Activated B cell treated with CpG ODN at 0.5 μM for 24 hours (primary cell): Measurements from ENCODE around the gene MED15. TPM values are rescaled to one million over a fixed set of nuclear protein-coding genes. Genes with fewer than 3 reads are reported as not detected.
"Not testable (repeated sequence)": the region's sequence is repeated elsewhere in the genome, so short reads cannot be mapped to it uniquely, and the experiment has no call there.

ENCODE experiments used
- ATAC-seq: fragments of 200-7000 bp; cut with Tn5 transposase; one replicate; pipeline ENCODE4 v1.10.0; 2021; ENCODE audit warnings: low read depth, mild to moderate bottlenecking, moderate library complexity
- CTCF ChIA-PET: fragments of 350-600 bp; sonication (Branson Sonifier 250); formaldehyde crosslinking; loops from one replicate; lab custom pipeline; 2021; ENCODE audit warnings: antibody characterized with exemption; lab: Charles Lee
- POLR2A ChIA-PET: fragments of 350-600 bp; sonication (Branson Sonifier 250); formaldehyde crosslinking; loops from one replicate; lab custom pipeline; 2021; ENCODE audit warnings: antibody characterized with exemption; lab: Charles Lee
- DNase-seq: peaks from one replicate; pipeline ENCODE4 v3.0.0; 2022
- H3K27ac Mint-ChIP-seq: one replicate; pipeline ENCODE4 v1.8.0; 2020; ENCODE audit warnings: mixed read lengths
- H3K27me3 Mint-ChIP-seq: one replicate; pipeline ENCODE4 v1.8.0; 2021; ENCODE audit warnings: mixed read lengths
- H3K36me3 Mint-ChIP-seq: one replicate; pipeline ENCODE4 v1.8.0; 2021; ENCODE audit warnings: low read depth, mixed read lengths
- H3K4me1 Mint-ChIP-seq: one replicate; pipeline ENCODE4 v1.8.0; 2021; ENCODE audit warnings: mixed read lengths
- H3K4me3 Mint-ChIP-seq: one replicate; pipeline ENCODE4 v1.8.0; 2020; ENCODE audit warnings: mild to moderate bottlenecking, mixed read lengths
- H3K9me3 Mint-ChIP-seq: one replicate; pipeline ENCODE4 v1.8.0; 2020; ENCODE audit warnings: mixed read lengths
- intact Hi-C: fragments of 100-400 bp; cut with micrococcal nuclease; formaldehyde crosslinking; loops from one replicate; pipeline ENCODE4 v1.15.1; 2024
- total RNA-seq: library from RNA; stranded (reverse); gene quantifications from 2 replicates; pipeline ENCODE4 v1.2.3, GENCODE V29; 2022
- TF ChIP-seq, protein P1 (sequence below): fragments of 200-600 bp; IDR thresholded peaks from one replicate; pipeline ENCODE4 v1.8.0; 2022; ENCODE audit warnings: antibody characterized with exemption, mild to moderate bottlenecking

Gene MED15
- total RNA-seq, 1 donor from 2014 or later = 127 TPM

DNA sequence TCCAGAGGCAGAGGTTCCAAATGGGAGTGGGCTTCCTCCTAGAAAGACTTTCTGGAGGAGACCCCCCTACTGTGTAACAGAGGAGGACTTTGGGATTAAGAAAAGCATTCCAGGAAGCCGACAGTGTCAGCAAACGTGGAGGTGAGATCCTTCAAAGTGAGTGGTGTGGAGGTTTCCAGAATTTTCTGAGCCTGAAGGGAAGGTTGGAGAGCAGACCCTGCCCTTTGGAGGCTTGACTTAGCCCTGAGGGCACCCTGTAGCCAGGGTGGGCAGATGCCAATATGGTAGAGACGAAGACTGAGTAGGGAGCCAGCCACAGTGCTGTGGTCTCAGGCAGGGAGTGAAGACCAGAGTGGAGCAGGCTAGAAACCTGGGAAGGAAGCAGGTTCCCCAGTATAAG lies 10.0 kb upstream of the MED15 start:
- Mint-ChIP-seq H3K36me3 (no peaks in the 10 kb centered on the region), H3K4me1 (peaks cover 22% of the 10 kb centered on the region), H3K4me3 (no peak overlapping the region), H3K9me3 (no peaks in the 10 kb centered on the region), H3K27ac (no peak overlapping the region), H3K27me3 (no peaks in the 10 kb centered on the region)
- intact Hi-C loops = loop anchor here (5.0 kb wide), 1 partner anchor 365 kb away; the partner anchor contains the start of gene ZDHHC8
- TF ChIP-seq, protein P1, sequence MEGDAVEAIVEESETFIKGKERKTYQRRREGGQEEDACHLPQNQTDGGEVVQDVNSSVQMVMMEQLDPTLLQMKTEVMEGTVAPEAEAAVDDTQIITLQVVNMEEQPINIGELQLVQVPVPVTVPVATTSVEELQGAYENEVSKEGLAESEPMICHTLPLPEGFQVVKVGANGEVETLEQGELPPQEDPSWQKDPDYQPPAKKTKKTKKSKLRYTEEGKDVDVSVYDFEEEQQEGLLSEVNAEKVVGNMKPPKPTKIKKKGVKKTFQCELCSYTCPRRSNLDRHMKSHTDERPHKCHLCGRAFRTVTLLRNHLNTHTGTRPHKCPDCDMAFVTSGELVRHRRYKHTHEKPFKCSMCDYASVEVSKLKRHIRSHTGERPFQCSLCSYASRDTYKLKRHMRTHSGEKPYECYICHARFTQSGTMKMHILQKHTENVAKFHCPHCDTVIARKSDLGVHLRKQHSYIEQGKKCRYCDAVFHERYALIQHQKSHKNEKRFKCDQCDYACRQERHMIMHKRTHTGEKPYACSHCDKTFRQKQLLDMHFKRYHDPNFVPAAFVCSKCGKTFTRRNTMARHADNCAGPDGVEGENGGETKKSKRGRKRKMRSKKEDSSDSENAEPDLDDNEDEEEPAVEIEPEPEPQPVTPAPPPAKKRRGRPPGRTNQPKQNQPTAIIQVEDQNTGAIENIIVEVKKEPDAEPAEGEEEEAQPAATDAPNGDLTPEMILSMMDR = no peak
- ChIA-PET CTCF (interaction anchor here (2.2 kb wide), 1 partner anchor 80 kb away, joined by 8 read pairs; no protein-coding TSS in a partner anchor), POLR2A (no interaction called here)
- DNase-seq = no peak
- ATAC-seq = no peak

GRCh38 chr22:20498913-20499312 lies 8.5 kb upstream of the MED15 start:
- peaks cover 14% of the 10 kb centered on the region for H3K4me1 Mint-ChIP-seq
- no peaks in the 10 kb centered on the region for H3K9me3 Mint-ChIP-seq
- H3K4me3 Mint-ChIP-seq = no peak overlapping the region
- no peaks in the 10 kb centered on the region for H3K27me3 Mint-ChIP-seq
- TF ChIP-seq, protein P1 = no peak
- ChIA-PET CTCF (interaction anchor here (1.2 to 2.2 kb wide), 2 partner anchors 36 to 81 kb away, joined by 3 to 8 read pairs; no protein-coding TSS in a partner anchor), POLR2A (interaction anchor here (1.1 to 1.2 kb wide), 2 partner anchors 9 to 14 kb away, joined by 3 to 8 read pairs; partner anchors contain the start of gene MED15)
- DNase-seq (no peak), ATAC-seq (no peak)
- intact Hi-C loops = loop anchor here (5.0 kb wide), 1 partner anchor 367 kb away; the partner anchor contains the start of gene ZDHHC8
- no peaks in the 10 kb centered on the region for H3K36me3 Mint-ChIP-seq
- H3K27ac Mint-ChIP-seq = no peak overlapping the region

DNA sequence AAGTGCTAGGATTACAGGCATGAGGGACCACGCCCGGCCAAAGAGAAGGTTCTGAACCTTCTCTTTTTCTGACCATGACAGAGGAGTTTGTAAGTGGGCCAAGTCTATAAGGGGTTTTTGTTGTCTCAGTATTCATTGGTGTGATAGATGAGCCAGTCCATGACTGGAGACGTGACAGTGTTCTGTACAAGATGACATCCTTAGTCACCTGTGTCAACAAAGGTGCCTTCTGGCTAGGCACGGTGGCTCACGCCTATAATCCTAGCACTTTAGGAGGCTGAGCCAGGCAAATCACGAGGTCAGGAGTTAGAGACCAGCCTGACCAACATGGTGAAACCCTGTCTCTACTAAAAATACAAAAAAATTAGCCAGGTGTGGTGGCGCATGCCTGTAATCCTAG lies 7.6 kb upstream of the MED15 start:
- H3K4me3 Mint-ChIP-seq = no peak overlapping the region
- H3K36me3 Mint-ChIP-seq = no peaks in the 10 kb centered on the region
- no peak overlapping the region for H3K27ac Mint-ChIP-seq
- DNase-seq = no peak
- TF ChIP-seq, protein P1 = no peak
- ATAC-seq = no peak
- no peaks in the 10 kb centered on the region for H3K9me3 Mint-ChIP-seq
- POLR2A ChIA-PET = interaction anchor here (1.2 kb wide), 1 partner anchor 15 kb away, joined by 8 read pairs; no protein-coding TSS in a partner anchor
- CTCF ChIA-PET = interaction anchor here (2.2 kb wide), 1 partner anchor 82 kb away, joined by 8 read pairs; no protein-coding TSS in a partner anchor
- H3K4me1 Mint-ChIP-seq = peaks cover 7% of the 10 kb centered on the region
- H3K27me3 Mint-ChIP-seq = no peaks in the 10 kb centered on the region
- intact Hi-C loops = loop anchor here (5.0 kb wide), 1 partner anchor 367 kb away; the partner anchor contains the start of gene ZDHHC8

DNA sequence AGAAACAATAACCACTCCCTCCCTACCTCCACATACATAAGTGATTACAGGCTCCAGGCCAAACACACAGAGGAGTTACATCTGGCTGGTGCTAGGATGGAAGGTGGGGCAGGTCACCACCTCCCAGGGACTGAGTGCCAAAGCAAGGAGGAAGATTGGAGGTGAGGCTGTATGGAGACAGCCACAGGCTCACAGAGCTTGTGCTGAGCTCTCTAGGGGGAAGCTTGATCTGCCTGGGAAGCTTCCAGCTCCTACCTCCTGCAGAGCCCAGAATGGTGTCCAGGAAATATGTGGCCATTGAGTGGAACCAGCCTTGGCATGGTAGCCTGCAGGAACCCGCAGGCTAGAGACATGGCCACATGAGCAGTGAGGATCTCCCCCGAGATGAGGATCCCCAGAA lies 3.6 kb upstream of the MED15 start:
- Mint-ChIP-seq H3K9me3 (no peaks in the 10 kb centered on the region), H3K27me3 (no peaks in the 10 kb centered on the region), H3K4me3 (no peak overlapping the region), H3K36me3 (peaks cover 7% of the 10 kb centered on the region), H3K4me1 (peaks cover 17% of the 10 kb centered on the region), H3K27ac (no peak overlapping the region)
- intact Hi-C loops = no loop called here
- ChIA-PET POLR2A (no interaction called here), CTCF (no interaction called here)
- no peak for DNase-seq
- TF ChIP-seq, protein P1 = no peak
- ATAC-seq = no peak

GRCh38 chr22:20504293-20504922 lies 3.0 kb upstream of the MED15 start:
- H3K27me3 Mint-ChIP-seq, POLR2A ChIA-PET, CTCF ChIA-PET, H3K4me3 Mint-ChIP-seq, H3K36me3 Mint-ChIP-seq, H3K9me3 Mint-ChIP-seq, H3K27ac Mint-ChIP-seq, DNase-seq, ATAC-seq, intact Hi-C loops: not testable (repeated sequence)
- peaks cover 23% of the 10 kb centered on the region for H3K4me1 Mint-ChIP-seq
